ENCODE data around the gene LYSMD2.

LYSMD2 gene

GRCh38 chr15:51738553-51738952 lies 1.1 kb upstream of the LYSMD2 start:
- peak overlapping the region; percentile 78; the same call in 1 of the 2 replicates for H3K27ac ChIP-seq
- no peak for TF ChIP-seq CTCF (IDR thresholded peaks at IDR 0.05)
- no peak for TF ChIP-seq ZFX (IDR thresholded peaks at IDR 0.05; ENCODE audit: borderline replicate concordance)

GRCh38 chr15:51736751-51737521 lies 519 bp downstream of the LYSMD2 start:
- no peak for TF ChIP-seq CTCF (IDR thresholded peaks at IDR 0.05)
- peak overlapping the region; percentile 78 for H3K27ac ChIP-seq

- TF ChIP-seq ZFX (IDR thresholded peaks at IDR 0.05; ENCODE audit: borderline replicate concordance): no peak
- no peak for TF ChIP-seq CTCF (IDR thresholded peaks at IDR 0.05)
- peak overlapping the region; percentile 78 for H3K27ac ChIP-seq
Observed at GRCh38 chr15:51736069-51736468, 1.4 kb downstream of the LYSMD2 start.

- TF ChIP-seq CTCF (IDR thresholded peaks at IDR 0.05) (no peak), ZFX (IDR thresholded peaks at IDR 0.05; ENCODE audit: borderline replicate concordance) (no peak)
- H3K27ac ChIP-seq: no peak overlapping the region
Observed at GRCh38 chr15:51735228-51736010, 2.0 kb downstream of the LYSMD2 start.

- TF ChIP-seq CTCF (IDR thresholded peaks at IDR 0.05): no peak
- no peak overlapping the region for H3K27ac ChIP-seq
Observed at GRCh38 chr15:51732646-51733045, 4.8 kb downstream of the LYSMD2 start.

- H3K27ac ChIP-seq: no peak overlapping the region
- TF ChIP-seq CTCF (IDR thresholded peaks at IDR 0.05) (no peak), ZFX (IDR thresholded peaks at IDR 0.05; ENCODE audit: borderline replicate concordance) (no peak)
Observed at GRCh38 chr15:51731549-51732267, 5.7 kb downstream of the LYSMD2 start.
